ENCODE data around the gene AFP.

GRCh38 chr4:73451981-73452747 is 16.1 kb downstream of the AFP start:
- TF ChIP-seq, protein P1, sequence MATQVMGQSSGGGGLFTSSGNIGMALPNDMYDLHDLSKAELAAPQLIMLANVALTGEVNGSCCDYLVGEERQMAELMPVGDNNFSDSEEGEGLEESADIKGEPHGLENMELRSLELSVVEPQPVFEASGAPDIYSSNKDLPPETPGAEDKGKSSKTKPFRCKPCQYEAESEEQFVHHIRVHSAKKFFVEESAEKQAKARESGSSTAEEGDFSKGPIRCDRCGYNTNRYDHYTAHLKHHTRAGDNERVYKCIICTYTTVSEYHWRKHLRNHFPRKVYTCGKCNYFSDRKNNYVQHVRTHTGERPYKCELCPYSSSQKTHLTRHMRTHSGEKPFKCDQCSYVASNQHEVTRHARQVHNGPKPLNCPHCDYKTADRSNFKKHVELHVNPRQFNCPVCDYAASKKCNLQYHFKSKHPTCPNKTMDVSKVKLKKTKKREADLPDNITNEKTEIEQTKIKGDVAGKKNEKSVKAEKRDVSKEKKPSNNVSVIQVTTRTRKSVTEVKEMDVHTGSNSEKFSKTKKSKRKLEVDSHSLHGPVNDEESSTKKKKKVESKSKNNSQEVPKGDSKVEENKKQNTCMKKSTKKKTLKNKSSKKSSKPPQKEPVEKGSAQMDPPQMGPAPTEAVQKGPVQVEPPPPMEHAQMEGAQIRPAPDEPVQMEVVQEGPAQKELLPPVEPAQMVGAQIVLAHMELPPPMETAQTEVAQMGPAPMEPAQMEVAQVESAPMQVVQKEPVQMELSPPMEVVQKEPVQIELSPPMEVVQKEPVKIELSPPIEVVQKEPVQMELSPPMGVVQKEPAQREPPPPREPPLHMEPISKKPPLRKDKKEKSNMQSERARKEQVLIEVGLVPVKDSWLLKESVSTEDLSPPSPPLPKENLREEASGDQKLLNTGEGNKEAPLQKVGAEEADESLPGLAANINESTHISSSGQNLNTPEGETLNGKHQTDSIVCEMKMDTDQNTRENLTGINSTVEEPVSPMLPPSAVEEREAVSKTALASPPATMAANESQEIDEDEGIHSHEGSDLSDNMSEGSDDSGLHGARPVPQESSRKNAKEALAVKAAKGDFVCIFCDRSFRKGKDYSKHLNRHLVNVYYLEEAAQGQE (IDR thresholded peaks at IDR 0.05; ENCODE audit: insufficient read depth in 1 of 2, low read depth in 2 of 2, low read length in 2 of 2), result no peak
- TF ChIP-seq SIN3A (IDR thresholded peaks at IDR 0.05; ENCODE audit: borderline replicate concordance, insufficient read depth, low read length) (no peak), TAF1 (IDR thresholded peaks at IDR 0.05; ENCODE audit: borderline replicate concordance, insufficient read depth, low read length) (no peak), POLR2AphosphoS5 (IDR thresholded peaks at IDR 0.05; ENCODE audit: low read depth, low read length) (no peak), FOXP2 (optimal IDR thresholded peaks at IDR 0.05; ENCODE audit: borderline replicate concordance, extremely low read depth, extremely low read length, insufficient read depth) (no peak)
